Activated T-cell treated with anti-CD3 and anti-CD28 coated beads, Interleukin-2, amount 50 U/mL, for 72 hours (primary cell): ENCODE results near the gene EGFR. TPM values are rescaled to one million over a fixed set of nuclear protein-coding genes. Genes with fewer than 3 reads are reported as not detected.
A peak's percentile ranks its signal among the peaks of the same experiment; 100 is the strongest.

Experiments
- ATAC-seq, 2 donors: fragments of 150-1000 bp; cut with Tn5 transposase; replicated peaks in 1 of 2; 2 replicates each; pipeline ENCODE4 v1.10.0; 2021; ENCODE audit warnings: moderate library complexity in 2 of 2, mild to moderate bottlenecking in 1 of 2
- DNase-seq, 2 donors: peaks; one replicate each; pipeline ENCODE4 v3.0.0; 2021 to 2022; ENCODE audit warnings: mixed read lengths in 1 of 2
- H3K27ac Mint-ChIP-seq: one replicate; pipeline ENCODE4 v1.8.0; 2022; ENCODE audit warnings: mild to moderate bottlenecking, moderate library complexity, mixed read lengths
- H3K27me3 Mint-ChIP-seq: one replicate; pipeline ENCODE4 v1.8.0; 2022; ENCODE audit warnings: low read depth, mixed read lengths
- H3K36me3 Mint-ChIP-seq, 2 donors: one replicate each; pipeline ENCODE4 v1.8.0; 2022; ENCODE audit warnings: mixed read lengths in 2 of 2, mild to moderate bottlenecking in 1 of 2; ENCODE audit not compliant: insufficient read depth in 2 of 2
- H3K4me1 Mint-ChIP-seq: one replicate; pipeline ENCODE4 v1.8.0; 2022; ENCODE audit warnings: low read depth, mixed read lengths
- H3K4me3 Mint-ChIP-seq, 2 donors: one replicate each; pipeline ENCODE4 v1.8.0; 2022; ENCODE audit warnings: mild to moderate bottlenecking in 2 of 2, mixed read lengths in 2 of 2, moderate library complexity in 2 of 2
- H3K9me3 Mint-ChIP-seq, 2 donors: one replicate each; pipeline ENCODE4 v1.8.0; 2022; ENCODE audit warnings: mixed read lengths in 2 of 2
- total RNA-seq, 2 donors: library from RNA; stranded (reverse); gene quantifications; one replicate each; pipeline ENCODE4 v1.2.3, GENCODE V29; 2022

The EGFR gene
- total RNA-seq, 2 donors from 2014 or later, result 0.09 TPM; not detected in 1

GRCh38 chr7:54991341-54991740 is 27.5 kb upstream of the EGFR start:
- no peak for ATAC-seq
- no peak overlapping the region for H3K27ac Mint-ChIP-seq
- H3K27me3 Mint-ChIP-seq, result peaks cover 21% of the 10 kb centered on the region
- peaks cover 0 to 1% of the 10 kb centered on the region in 2 donors for H3K36me3 Mint-ChIP-seq
- H3K4me3 Mint-ChIP-seq, result no peak overlapping the region
- H3K9me3 Mint-ChIP-seq, result peaks cover 2% of the 10 kb centered on the region in 2 donors
- no peak for DNase-seq
- H3K4me1 Mint-ChIP-seq, result peaks cover 19% of the 10 kb centered on the region

DNA sequence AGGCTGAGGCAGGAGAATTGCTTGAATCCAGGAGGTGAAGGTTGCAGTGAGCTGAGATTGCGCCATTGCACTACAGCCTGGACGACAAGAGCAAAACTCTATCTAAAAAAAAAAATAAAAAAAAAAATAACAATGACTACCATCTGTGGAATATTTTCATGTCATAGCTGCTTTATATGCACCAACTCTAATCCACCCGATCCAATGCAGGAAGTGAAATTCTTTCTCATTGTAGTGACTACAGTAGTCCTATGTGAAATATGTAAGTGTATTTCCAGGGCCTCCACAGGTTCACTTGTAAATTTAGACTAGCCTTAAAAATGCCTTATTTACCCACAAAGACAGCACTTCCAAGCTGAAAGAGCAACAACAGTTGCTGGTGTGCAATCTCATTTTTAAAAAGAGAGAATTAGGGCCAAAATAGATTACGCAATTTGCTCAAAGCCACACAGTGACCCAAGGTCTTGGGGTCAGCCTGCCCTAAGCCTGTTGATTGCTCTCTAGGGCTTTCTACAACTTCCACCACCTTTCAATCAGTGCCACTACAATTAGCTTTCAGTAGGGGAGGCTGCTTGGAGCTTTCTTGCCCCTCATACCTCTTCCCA is 25.8 kb upstream of the EGFR start:
- H3K27ac Mint-ChIP-seq, result no peak overlapping the region
- no peak overlapping the region for H3K4me3 Mint-ChIP-seq
- DNase-seq (no peak), ATAC-seq (no peak)
- peaks cover 14% of the 10 kb centered on the region for H3K27me3 Mint-ChIP-seq
- peaks cover 24% of the 10 kb centered on the region for H3K4me1 Mint-ChIP-seq
- H3K9me3 Mint-ChIP-seq, result peaks cover 2% of the 10 kb centered on the region in 2 donors
- H3K36me3 Mint-ChIP-seq, result no peaks in the 10 kb centered on the region

DNA sequence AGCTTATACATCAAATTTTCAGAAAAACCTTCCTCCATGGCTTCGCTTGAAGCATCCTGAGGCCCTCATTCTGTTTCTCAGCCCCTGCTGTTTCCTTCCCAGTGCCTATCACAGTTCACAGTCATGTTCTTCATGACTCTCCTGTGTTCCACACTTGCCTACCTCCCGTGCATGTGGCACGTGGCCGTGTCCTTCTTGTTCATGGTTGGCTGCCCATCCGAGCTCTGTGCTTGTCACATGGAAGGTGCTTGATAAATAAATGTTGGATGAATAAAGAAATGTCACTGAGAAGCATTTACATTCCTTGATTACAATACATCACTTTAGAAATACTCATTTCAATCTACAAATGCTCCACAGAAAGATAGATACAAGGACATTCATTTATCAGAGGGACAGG is 23.7 kb upstream of the EGFR start:
- Mint-ChIP-seq H3K27me3 (peaks cover 14% of the 10 kb centered on the region), H3K9me3 (peaks cover 2 to 3% of the 10 kb centered on the region in 2 donors), H3K27ac (peak overlapping the region; percentile 13), H3K36me3 (no peaks in the 10 kb centered on the region), H3K4me3 (peak overlapping the region; percentile 3 to 35), H3K4me1 (peaks cover 24% of the 10 kb centered on the region)
- ATAC-seq (no peak), DNase-seq (no peak)

GRCh38 chr7:54995610-54996363 is 23.0 kb upstream of the EGFR start:
- H3K27me3 Mint-ChIP-seq, result peaks cover 9% of the 10 kb centered on the region
- ATAC-seq (peak; percentile 90 to 92), DNase-seq (peak; percentile 32 to 45)
- peak overlapping the region; percentile 35 for H3K4me3 Mint-ChIP-seq
- peaks cover 24% of the 10 kb centered on the region for H3K4me1 Mint-ChIP-seq
- H3K27ac Mint-ChIP-seq, result peak overlapping the region; percentile 9
- H3K36me3 Mint-ChIP-seq, result no peaks in the 10 kb centered on the region
- H3K9me3 Mint-ChIP-seq, result peaks cover 2 to 3% of the 10 kb centered on the region in 2 donors

DNA sequence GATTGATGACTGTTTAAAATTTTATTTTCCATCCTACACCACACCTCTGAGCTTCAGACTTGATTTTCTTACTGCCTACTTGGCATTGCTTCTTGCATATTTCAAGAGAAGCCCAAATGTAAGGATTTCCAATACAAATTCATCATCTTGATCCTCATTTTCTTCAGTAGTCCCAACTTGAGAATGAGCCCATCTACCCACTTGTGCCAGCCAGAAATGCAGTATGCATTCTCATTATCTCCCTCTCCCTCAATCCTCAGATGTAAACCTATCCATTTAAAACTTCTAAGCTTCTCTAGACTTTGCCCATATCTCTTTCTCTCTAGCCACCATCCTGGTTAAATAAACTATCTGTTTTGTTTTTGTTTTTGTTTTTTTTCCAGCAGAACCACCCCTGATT is 22.4 kb upstream of the EGFR start:
- H3K9me3 Mint-ChIP-seq, result peaks cover 1 to 2% of the 10 kb centered on the region in 2 donors
- H3K4me3 Mint-ChIP-seq, result peak overlapping the region; percentile 35
- H3K27ac Mint-ChIP-seq, result no peak overlapping the region
- H3K27me3 Mint-ChIP-seq, result peaks cover 3% of the 10 kb centered on the region
- H3K4me1 Mint-ChIP-seq, result peaks cover 24% of the 10 kb centered on the region
- ATAC-seq (no peak), DNase-seq (no peak)
- H3K36me3 Mint-ChIP-seq, result no peaks in the 10 kb centered on the region

DNA sequence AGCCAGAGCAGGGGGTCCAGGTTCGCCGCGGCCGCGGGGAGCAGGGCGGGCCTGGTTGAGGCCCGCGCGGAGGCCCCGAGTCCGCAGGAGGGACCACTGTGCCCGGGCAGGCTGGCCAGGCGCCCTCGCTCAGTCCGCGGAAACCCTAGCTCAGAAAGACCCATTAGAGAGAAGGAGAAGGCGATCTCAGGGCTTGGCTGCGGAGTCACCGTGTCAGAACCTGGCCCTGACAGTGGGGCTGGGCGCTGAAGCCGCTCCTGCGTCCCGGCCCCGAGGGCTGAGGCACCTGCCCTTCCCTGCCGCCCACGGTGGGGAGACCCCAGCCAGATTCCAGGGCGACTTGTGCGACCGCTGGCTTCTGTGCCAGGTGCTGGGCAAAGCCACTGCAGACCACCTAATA is 14.2 kb upstream of the EGFR start:
- H3K27ac Mint-ChIP-seq, result no peak overlapping the region
- H3K27me3 Mint-ChIP-seq, result peaks cover 21% of the 10 kb centered on the region
- no peaks in the 10 kb centered on the region for H3K36me3 Mint-ChIP-seq
- no peaks in the 10 kb centered on the region for H3K4me1 Mint-ChIP-seq
- H3K4me3 Mint-ChIP-seq, result no peak overlapping the region
- peaks cover 0 to 1% of the 10 kb centered on the region in 2 donors for H3K9me3 Mint-ChIP-seq
- no peak for DNase-seq
- ATAC-seq, result no peak

DNA sequence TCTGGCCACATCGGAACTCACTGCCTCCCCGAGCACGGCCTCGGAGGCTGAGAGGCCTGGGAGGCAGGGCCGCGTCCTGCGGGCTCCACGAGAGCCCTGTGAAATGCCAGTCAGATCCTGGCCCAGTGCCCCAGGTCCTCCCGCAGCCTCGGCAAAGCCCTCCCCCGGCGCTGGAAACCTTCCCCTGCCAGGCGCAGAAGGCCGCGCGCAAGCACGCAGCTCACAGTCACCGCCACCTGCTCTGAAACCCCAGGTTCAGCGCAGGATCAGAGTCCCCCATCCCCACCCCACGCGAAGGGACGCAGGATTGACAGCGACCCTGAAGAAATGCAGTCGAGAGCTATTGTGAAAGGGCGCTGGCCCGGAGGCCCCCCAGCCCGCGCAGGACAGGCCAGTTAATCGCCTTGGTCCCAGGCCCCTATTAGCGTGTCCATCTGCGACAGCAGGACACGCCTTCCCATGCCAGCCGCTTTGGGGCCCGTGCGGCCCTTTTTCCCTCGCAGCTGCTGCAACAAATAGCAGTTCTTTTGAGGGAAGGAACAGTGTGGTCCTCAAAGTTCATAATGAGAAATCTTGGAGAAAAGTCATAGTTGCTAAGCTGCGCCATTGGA is 13.5 kb upstream of the EGFR start:
- Mint-ChIP-seq H3K4me1 (no peaks in the 10 kb centered on the region), H3K36me3 (no peaks in the 10 kb centered on the region), H3K9me3 (no peaks in the 10 kb centered on the region), H3K27ac (no peak overlapping the region), H3K27me3 (peaks cover 24% of the 10 kb centered on the region), H3K4me3 (no peak overlapping the region)
- no peak for ATAC-seq
- no peak for DNase-seq

DNA sequence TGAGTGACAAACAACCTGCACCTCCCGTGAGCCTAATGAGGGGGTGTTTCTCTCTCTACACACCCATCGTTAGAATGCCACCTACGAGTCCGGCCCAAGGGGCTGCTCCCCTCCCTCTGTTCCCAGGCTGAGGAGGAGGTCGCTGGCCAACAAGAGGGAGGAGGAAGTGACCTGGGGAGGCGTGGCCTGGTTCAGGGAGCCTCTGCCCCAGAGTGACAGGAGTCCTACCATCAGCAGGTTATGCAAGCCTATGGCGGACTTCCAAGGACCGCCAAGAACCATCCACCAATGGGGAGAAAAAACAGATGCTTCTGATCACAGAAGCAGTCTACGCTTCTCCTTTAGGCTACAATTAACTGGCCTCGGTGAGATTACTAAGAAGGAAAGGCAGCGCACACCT is 12.3 kb upstream of the EGFR start:
- no peak overlapping the region for H3K4me3 Mint-ChIP-seq
- H3K36me3 Mint-ChIP-seq, result no peaks in the 10 kb centered on the region
- peaks cover 24% of the 10 kb centered on the region for H3K27me3 Mint-ChIP-seq
- no peak for ATAC-seq
- no peaks in the 10 kb centered on the region for H3K4me1 Mint-ChIP-seq
- H3K9me3 Mint-ChIP-seq, result no peaks in the 10 kb centered on the region
- DNase-seq, result no peak
- no peak overlapping the region for H3K27ac Mint-ChIP-seq

DNA sequence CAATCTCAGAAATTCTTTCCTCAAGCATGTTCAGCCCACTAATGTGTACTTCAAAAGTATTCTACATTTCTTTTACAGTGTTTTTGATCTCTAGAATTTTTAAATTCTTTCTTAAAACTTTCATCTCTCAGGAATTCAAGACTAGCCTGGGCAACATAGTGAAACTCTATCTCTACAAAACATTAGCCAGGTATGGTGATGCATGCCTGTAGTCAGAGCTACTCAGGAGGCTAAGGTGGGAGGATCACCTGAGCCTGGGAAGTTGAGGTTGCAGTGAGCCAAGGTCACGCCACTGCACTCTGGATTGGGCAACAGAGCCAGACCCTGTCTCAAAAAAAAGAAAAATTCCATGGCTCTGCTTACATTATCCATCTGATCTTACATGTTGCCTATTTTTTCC is 5.0 kb upstream of the EGFR start:
- peaks cover 40% of the 10 kb centered on the region for H3K27me3 Mint-ChIP-seq
- no peaks in the 10 kb centered on the region for H3K4me1 Mint-ChIP-seq
- no peak for ATAC-seq

DNA sequence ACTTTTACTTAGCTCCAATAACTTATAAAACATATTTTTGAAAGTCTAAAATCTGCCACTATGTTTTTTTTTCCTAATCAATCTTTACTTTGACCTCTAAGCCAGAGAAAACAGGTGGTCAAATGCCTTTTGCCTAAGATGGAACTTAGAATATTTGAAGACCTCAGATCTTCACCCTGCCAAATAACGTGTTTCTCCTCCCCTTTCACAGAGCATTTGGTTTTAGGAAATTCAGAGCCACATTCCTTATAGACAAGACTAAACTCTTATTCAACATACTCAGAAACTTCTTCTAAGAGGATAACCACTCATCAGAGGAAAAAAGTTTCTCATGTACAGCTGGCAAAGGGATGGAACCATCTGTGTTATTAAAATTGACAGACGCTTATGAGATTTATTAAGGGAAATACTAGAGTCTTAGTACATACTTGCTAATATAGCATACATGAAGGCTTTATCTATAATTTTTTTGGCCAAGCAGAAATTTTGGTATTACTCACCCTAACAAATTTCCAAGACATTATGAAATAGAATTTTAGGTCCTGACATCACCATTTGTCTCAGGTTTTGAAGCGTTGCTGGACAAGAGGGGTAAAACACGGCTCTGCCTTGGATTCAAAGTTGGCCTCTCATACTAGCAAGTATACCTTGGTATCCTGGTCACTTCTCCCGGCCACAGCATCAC is 2.6 kb upstream of the EGFR start:
- ATAC-seq (no peak), DNase-seq (no peak)
- H3K4me1 Mint-ChIP-seq, result no peaks in the 10 kb centered on the region
- H3K9me3 Mint-ChIP-seq, result no peaks in the 10 kb centered on the region
- H3K4me3 Mint-ChIP-seq, result no peak overlapping the region
- H3K27ac Mint-ChIP-seq, result no peak overlapping the region
- H3K36me3 Mint-ChIP-seq, result peaks cover 0 to 2% of the 10 kb centered on the region in 2 donors
- H3K27me3 Mint-ChIP-seq, result peaks cover 39% of the 10 kb centered on the region

More for the DNA sequence above, 5.0 kb upstream of the EGFR start:
- H3K27ac Mint-ChIP-seq, result no peak overlapping the region
- H3K4me3 Mint-ChIP-seq, result no peak overlapping the region
- H3K9me3 Mint-ChIP-seq, result no peaks in the 10 kb centered on the region
- H3K36me3 Mint-ChIP-seq, result no peaks in the 10 kb centered on the region
- DNase-seq, result no peak

DNA sequence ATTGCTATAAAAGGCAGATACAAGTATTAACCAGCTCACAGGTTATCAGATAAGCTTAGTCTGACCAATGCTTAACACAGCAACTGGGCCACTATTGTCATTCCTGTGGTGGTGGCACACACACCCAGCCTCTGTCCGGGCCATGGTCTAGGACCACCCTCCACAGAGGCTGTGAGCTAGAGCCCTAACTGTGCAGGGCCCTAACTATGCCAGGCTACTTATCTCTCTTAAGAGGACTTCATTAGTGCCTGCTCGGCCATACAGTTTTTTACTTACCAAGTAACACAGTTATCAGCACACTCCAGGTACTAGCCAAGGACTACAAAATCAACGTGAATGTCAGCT is 2.1 kb upstream of the EGFR start:
- H3K9me3 Mint-ChIP-seq, result no peaks in the 10 kb centered on the region
- H3K36me3 Mint-ChIP-seq, result peaks cover 0 to 2% of the 10 kb centered on the region in 2 donors
- ATAC-seq (no peak), DNase-seq (no peak)
- H3K27me3 Mint-ChIP-seq, result peaks cover 42% of the 10 kb centered on the region
- no peak overlapping the region for H3K4me3 Mint-ChIP-seq
- H3K4me1 Mint-ChIP-seq, result no peaks in the 10 kb centered on the region
- H3K27ac Mint-ChIP-seq, result no peak overlapping the region

GRCh38 chr7:55017841-55018240 is 976 bp upstream of the EGFR start:
- Mint-ChIP-seq H3K27ac (no peak overlapping the region), H3K4me1 (no peaks in the 10 kb centered on the region), H3K4me3 (peak overlapping the region in 1 of 2 donors; percentile 7), H3K9me3 (no peaks in the 10 kb centered on the region), H3K27me3 (peaks cover 36% of the 10 kb centered on the region), H3K36me3 (peaks cover 0 to 2% of the 10 kb centered on the region in 2 donors)
- ATAC-seq, result no peak
- DNase-seq, result no peak

- Mint-ChIP-seq H3K4me3 (peak overlapping the region; percentile 58 to 66), H3K27me3 (peaks cover 36% of the 10 kb centered on the region)
These were observed 424 bp downstream of the EGFR start for GRCh38 chr7:55019191-55019690.

More at GRCh38 chr7:55019191-55019690, 424 bp downstream of the EGFR start:
- ATAC-seq (peak in 1 of 2 donors; percentile 53), DNase-seq (peak in 1 of 2 donors; percentile 14)
- no peak overlapping the region for H3K27ac Mint-ChIP-seq
- H3K9me3 Mint-ChIP-seq, result no peaks in the 10 kb centered on the region
- H3K36me3 Mint-ChIP-seq, result peaks cover 0 to 2% of the 10 kb centered on the region in 2 donors
- no peaks in the 10 kb centered on the region for H3K4me1 Mint-ChIP-seq
